Activated CD4-positive, alpha-beta T cell treated with anti-CD3 and anti-CD28 coated beads for 36 hours (primary cell): ENCODE measurements around the gene FMN1. TPM values are rescaled to one million over a fixed set of nuclear protein-coding genes. Genes with fewer than 3 reads are reported as not detected.

Experiments
- ATAC-seq: fragments of 200-7000 bp; cut with Tn5 transposase; one replicate; pipeline ENCODE4 v1.10.0; 2021; ENCODE audit warnings: mild to moderate bottlenecking, moderate library complexity
- CTCF ChIA-PET: fragments of 350-600 bp; sonication (Branson Sonifier 250); formaldehyde crosslinking; loops from one replicate; lab custom pipeline; 2021; ENCODE audit warnings: antibody characterized with exemption; lab: Charles Lee
- POLR2A ChIA-PET: fragments of 350-600 bp; sonication (Branson Sonifier 250); formaldehyde crosslinking; loops from one replicate; lab custom pipeline; 2021; ENCODE audit warnings: antibody characterized with exemption, inconsistent platforms; lab: Charles Lee
- DNase-seq: peaks from one replicate; pipeline ENCODE4 v3.0.0-alpha.2; 2020
- H3K27ac Mint-ChIP-seq: one replicate; pipeline ENCODE4 v1.8.0; 2021; ENCODE audit warnings: mixed read lengths
- H3K27me3 Mint-ChIP-seq: one replicate; pipeline ENCODE4 v1.8.0; 2021; ENCODE audit warnings: mixed read lengths
- H3K36me3 Mint-ChIP-seq: one replicate; pipeline ENCODE4 v1.8.0; 2021; ENCODE audit warnings: low read depth, mixed read lengths
- H3K4me1 Mint-ChIP-seq: one replicate; pipeline ENCODE4 v1.8.0; 2021; ENCODE audit warnings: mixed read lengths
- H3K4me3 Mint-ChIP-seq: one replicate; pipeline ENCODE4 v1.8.0; 2021; ENCODE audit warnings: mild to moderate bottlenecking, moderate library complexity, mixed read lengths
- H3K9me3 Mint-ChIP-seq: one replicate; pipeline ENCODE4 v1.8.0; 2021; ENCODE audit warnings: low read depth, mixed read lengths
- intact Hi-C, 2 experiments: fragments of 100-400 bp; cut with DNase I in 1 of 2; cut with micrococcal nuclease in 1 of 2; formaldehyde crosslinking; loops; one replicate each; pipeline versions ENCODE4 v1.14.2 to v1.15.1; 2022 to 2024; cut with DNase I, micrococcal nuclease
- total RNA-seq, 2 experiments: library from RNA; stranded (reverse); gene quantifications; one replicate each; pipeline ENCODE4 v1.2.3, GENCODE V29; 2021

FMN1 gene
- total RNA-seq, 2 experiments from 2014 or later, result 0.09 to 0.21 TPM

DNA sequence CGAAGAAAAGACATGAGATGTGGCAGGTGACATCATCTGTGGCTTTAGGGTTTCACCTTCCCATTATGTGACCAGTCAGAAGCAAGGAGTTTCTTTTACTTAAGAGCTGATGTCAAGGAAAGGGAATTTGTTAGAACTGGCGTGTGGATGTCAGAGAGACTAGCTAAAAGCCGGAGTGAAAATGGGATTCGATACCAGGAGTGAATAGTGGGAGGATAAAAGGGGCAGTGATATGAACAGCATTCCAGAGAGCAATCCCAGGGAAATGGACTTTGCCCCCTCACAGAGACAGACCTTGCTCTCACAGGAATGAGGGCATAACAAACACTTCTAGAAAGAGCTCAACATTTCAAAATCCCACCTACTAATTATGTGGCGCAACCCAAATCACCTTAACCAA is 5.9 kb upstream of the FMN1 start:
- H3K27me3 Mint-ChIP-seq, result peaks cover 7% of the 10 kb centered on the region
- peaks cover 28% of the 10 kb centered on the region for H3K4me1 Mint-ChIP-seq
- H3K27ac Mint-ChIP-seq, result no peak overlapping the region

GRCh38 chr15:33198541-33198940 is 4.0 kb upstream of the FMN1 start:
- no peak for DNase-seq
- no peak overlapping the region for H3K27ac Mint-ChIP-seq
- H3K27me3 Mint-ChIP-seq, result peaks cover 7% of the 10 kb centered on the region
- H3K4me1 Mint-ChIP-seq, result peaks cover 40% of the 10 kb centered on the region
- ChIA-PET CTCF (interaction anchor here (1.6 kb wide), 1 partner anchor 9 kb away, joined by 4 read pairs; no protein-coding TSS in a partner anchor), POLR2A (no interaction called here)
- no peaks in the 10 kb centered on the region for H3K9me3 Mint-ChIP-seq
- no peak for ATAC-seq
- H3K4me3 Mint-ChIP-seq, result no peak overlapping the region
- intact Hi-C loops, result no loop called here
- no peaks in the 10 kb centered on the region for H3K36me3 Mint-ChIP-seq

More for the DNA sequence above, 5.9 kb upstream of the FMN1 start:
- Mint-ChIP-seq H3K4me3 (no peak overlapping the region), H3K36me3 (no peaks in the 10 kb centered on the region), H3K9me3 (no peaks in the 10 kb centered on the region)
- no peak for ATAC-seq
- DNase-seq, result no peak
- ChIA-PET POLR2A (interaction anchor here (0.6 kb wide), 1 partner anchor 9 kb away, joined by 3 read pairs; no protein-coding TSS in a partner anchor), CTCF (interaction anchor here (0.6 to 1.8 kb wide), 7 partner anchors 8 to 113 kb away, joined by 3 to 6 read pairs (median 4); no protein-coding TSS in a partner anchor)
- intact Hi-C loops, result loop anchor here in 1 of 2 experiments (2.0 to 5.0 kb wide), 2 partner anchors 42 to 98 kb away; no protein-coding TSS in a partner anchor

DNA sequence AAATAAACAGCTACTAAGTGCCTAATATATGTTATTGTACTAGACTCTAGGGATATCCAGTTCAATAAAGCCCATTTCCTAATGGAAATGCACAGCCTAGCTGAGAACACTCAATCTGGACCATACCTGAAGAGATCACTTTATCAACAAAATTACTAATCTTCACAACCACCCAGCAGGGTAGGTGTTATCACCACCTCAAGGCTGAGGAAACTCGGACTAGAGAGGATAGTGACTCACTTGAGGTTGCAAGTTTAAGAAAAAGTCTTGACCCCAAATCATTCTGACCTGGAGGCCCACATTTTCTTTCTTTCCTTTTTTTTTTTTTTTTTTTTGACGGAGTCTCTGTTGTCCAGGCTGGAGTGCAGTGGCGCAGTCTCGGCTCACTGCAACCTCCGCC is 3.1 kb upstream of the FMN1 start:
- intact Hi-C loops, result no loop called here
- ChIA-PET POLR2A (no interaction called here), CTCF (interaction anchor here (0.9 kb wide), 1 partner anchor 95 kb away, joined by 3 read pairs; no protein-coding TSS in a partner anchor)
- H3K27me3 Mint-ChIP-seq, result peaks cover 13% of the 10 kb centered on the region
- peaks cover 38% of the 10 kb centered on the region for H3K4me1 Mint-ChIP-seq
- DNase-seq (no peak), ATAC-seq (no peak)
- H3K4me3 Mint-ChIP-seq, result no peak overlapping the region
- H3K36me3 Mint-ChIP-seq, result no peaks in the 10 kb centered on the region
- H3K9me3 Mint-ChIP-seq, result no peaks in the 10 kb centered on the region
- H3K27ac Mint-ChIP-seq, result no peak overlapping the region

- POLR2A ChIA-PET, result no interaction called here
- no peak for ATAC-seq
- Mint-ChIP-seq H3K27ac (no peak overlapping the region), H3K9me3 (no peaks in the 10 kb centered on the region), H3K36me3 (no peaks in the 10 kb centered on the region), H3K4me1 (peaks cover 27% of the 10 kb centered on the region), H3K4me3 (peak overlapping the region; percentile 65), H3K27me3 (peaks cover 20% of the 10 kb centered on the region)
- DNase-seq, result no peak
- CTCF ChIA-PET, result interaction anchor here (0.5 to 1.9 kb wide), 4 partner anchors 8 to 1151 kb away, joined by 3 to 5 read pairs (median 4); no protein-coding TSS in a partner anchor
- intact Hi-C loops, result loop anchor here (1.0 to 5.0 kb wide), 2 partner anchors 8 to 843 kb away; partner anchors contain the start of gene AVEN (in 1 of the 2)
Measured at GRCh38 chr15:33194237-33194636, 277 bp downstream of the FMN1 start.

GRCh38 chr15:33191591-33191990 is 2.9 kb downstream of the FMN1 start:
- ChIA-PET POLR2A (no interaction called here), CTCF (interaction anchor here (0.7 to 1.1 kb wide), 2 partner anchors 9 to 23 kb away, joined by 3 to 6 read pairs; no protein-coding TSS in a partner anchor)
- ATAC-seq, result no peak
- Mint-ChIP-seq H3K27me3 (peaks cover 22% of the 10 kb centered on the region), H3K27ac (no peak overlapping the region), H3K4me3 (no peak overlapping the region), H3K4me1 (peaks cover 27% of the 10 kb centered on the region), H3K9me3 (no peaks in the 10 kb centered on the region), H3K36me3 (no peaks in the 10 kb centered on the region)
- intact Hi-C loops, result loop anchor here in 1 of 2 experiments (5.0 kb wide), 1 partner anchor 846 kb away; the partner anchor contains the start of gene AVEN
- no peak for DNase-seq

GRCh38 chr15:33190539-33190938 is 4.0 kb downstream of the FMN1 start:
- ATAC-seq (peak; percentile 71), DNase-seq (peak; percentile 62)
- peak overlapping the region; percentile 58 for H3K27ac Mint-ChIP-seq
- H3K4me3 Mint-ChIP-seq, result no peak overlapping the region
- peaks cover 27% of the 10 kb centered on the region for H3K4me1 Mint-ChIP-seq
- CTCF ChIA-PET, result interaction anchor here (1.3 kb wide), 1 partner anchor 11 kb away, joined by 4 read pairs; no protein-coding TSS in a partner anchor
- no peaks in the 10 kb centered on the region for H3K9me3 Mint-ChIP-seq
- H3K27me3 Mint-ChIP-seq, result peaks cover 22% of the 10 kb centered on the region
- POLR2A ChIA-PET, result interaction anchor here (0.6 kb wide), 1 partner anchor 112 kb away, joined by 3 read pairs; no protein-coding TSS in a partner anchor
- intact Hi-C loops, result loop anchor here (1.0 to 5.0 kb wide), 2 partner anchors 11 to 847 kb away; partner anchors contain the start of gene AVEN (in 1 of the 2)
- H3K36me3 Mint-ChIP-seq, result no peaks in the 10 kb centered on the region

DNA sequence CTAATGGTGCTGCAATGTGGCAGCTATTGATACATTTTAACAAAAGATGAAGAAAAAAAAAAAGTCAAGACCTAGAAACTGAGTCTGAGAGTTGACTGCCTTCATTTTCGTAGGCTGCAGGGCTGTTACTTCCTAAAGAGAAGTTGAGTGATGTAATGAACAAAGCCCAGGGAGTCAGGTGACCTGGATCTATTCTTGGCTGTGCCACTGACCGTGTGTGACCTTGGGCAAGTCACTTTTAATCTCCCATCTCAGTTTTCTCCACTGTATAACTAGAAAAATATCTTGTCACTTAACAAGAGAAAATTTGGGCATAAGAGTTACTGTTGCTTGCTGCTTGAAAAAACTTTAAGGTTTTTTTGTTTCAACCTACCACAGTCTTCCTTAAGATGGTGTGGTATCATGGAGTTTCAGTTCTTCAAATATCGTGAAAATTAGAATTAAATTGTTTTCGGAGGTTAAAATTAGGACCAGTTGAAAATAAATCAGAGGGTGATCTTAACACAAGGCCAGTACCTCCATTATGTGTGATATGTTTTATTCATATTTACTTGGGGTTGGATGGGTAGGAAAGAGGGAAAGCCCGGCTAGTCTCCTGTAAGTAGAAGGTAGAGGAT is 5.8 kb downstream of the FMN1 start:
- Mint-ChIP-seq H3K4me3 (no peak overlapping the region), H3K36me3 (no peaks in the 10 kb centered on the region), H3K27me3 (peaks cover 20% of the 10 kb centered on the region), H3K9me3 (no peaks in the 10 kb centered on the region), H3K27ac (no peak overlapping the region), H3K4me1 (peaks cover 13% of the 10 kb centered on the region)
- intact Hi-C loops, result no loop called here
- ChIA-PET CTCF (interaction anchor here (1.2 kb wide), 1 partner anchor 13 kb away, joined by 4 read pairs; no protein-coding TSS in a partner anchor), POLR2A (no interaction called here)
- ATAC-seq (no peak), DNase-seq (no peak)

DNA sequence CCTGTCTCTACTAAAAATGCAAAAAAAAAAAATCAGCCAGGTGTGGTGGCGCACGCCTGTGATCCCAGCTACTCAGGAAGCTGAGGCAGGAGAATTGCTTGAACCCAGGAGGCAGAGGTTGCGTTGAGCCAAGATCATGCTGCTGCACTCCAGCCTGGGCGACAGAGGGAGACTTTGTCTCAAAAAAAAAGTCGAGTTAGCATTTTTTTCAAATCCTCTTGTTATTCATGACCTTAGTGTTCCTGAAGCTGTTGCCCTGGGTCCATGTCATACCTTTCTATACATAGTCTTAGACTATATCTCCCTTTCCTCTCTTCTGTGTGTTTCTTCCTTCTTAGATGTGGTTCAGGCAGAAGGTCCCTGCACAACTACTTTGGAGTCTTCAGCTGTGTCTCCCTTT is 6.4 kb downstream of the FMN1 start:
- intact Hi-C loops, result no loop called here
- no peak for DNase-seq
- no peak overlapping the region for H3K27ac Mint-ChIP-seq
- H3K9me3 Mint-ChIP-seq, result no peaks in the 10 kb centered on the region
- H3K4me1 Mint-ChIP-seq, result peaks cover 12% of the 10 kb centered on the region
- no peak overlapping the region for H3K4me3 Mint-ChIP-seq
- H3K27me3 Mint-ChIP-seq, result peaks cover 16% of the 10 kb centered on the region
- ChIA-PET CTCF (interaction anchor here (1.2 kb wide), 1 partner anchor 14 kb away, joined by 4 read pairs; no protein-coding TSS in a partner anchor), POLR2A (no interaction called here)
- no peak for ATAC-seq
- no peaks in the 10 kb centered on the region for H3K36me3 Mint-ChIP-seq

DNA sequence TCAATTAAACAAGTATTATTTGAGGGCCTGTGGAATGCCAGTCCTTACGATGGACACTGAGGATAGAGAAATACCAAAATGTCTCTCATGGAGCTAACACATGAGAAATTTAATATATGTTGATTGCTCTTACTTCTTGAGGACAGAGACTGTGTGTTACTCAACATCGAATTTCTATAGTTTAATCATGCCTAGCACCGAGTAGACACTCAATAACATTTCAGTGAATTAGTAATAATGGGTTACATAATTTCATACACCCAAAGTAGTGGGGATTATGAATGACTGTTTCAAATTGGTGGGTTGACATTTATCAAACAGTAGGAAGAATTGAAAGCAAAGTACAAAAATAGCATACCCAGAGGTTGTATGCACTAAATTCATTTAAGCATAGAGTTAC is 11.2 kb downstream of the FMN1 start:
- ChIA-PET POLR2A (no interaction called here), CTCF (interaction anchor here (0.9 kb wide), 1 partner anchor 31 kb away, joined by 3 read pairs; no protein-coding TSS in a partner anchor)
- no peaks in the 10 kb centered on the region for H3K4me1 Mint-ChIP-seq
- no peaks in the 10 kb centered on the region for H3K9me3 Mint-ChIP-seq
- no peak overlapping the region for H3K27ac Mint-ChIP-seq
- no peaks in the 10 kb centered on the region for H3K36me3 Mint-ChIP-seq
- intact Hi-C loops, result no loop called here
- H3K27me3 Mint-ChIP-seq, result peaks cover 3% of the 10 kb centered on the region
- DNase-seq (no peak), ATAC-seq (no peak)
- no peak overlapping the region for H3K4me3 Mint-ChIP-seq

DNA sequence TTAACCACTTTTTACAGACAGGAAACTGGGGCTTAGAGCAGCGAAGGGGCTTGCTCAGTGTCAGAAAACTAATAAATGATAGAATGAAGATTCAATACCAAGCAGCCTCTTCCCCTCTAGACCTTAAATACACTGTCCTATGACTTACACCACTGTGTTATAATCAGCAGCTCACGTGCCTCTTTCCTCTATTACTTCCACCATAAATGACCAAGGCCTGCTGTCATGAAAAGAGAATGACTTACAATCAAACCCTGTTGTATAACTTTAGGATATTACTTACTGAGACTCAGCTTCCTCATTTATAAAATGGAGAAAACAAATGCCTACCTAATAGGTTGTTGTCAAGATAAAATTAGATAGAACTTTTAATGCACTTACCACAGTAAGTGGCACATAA is 11.6 kb downstream of the FMN1 start:
- no peak for DNase-seq
- Mint-ChIP-seq H3K27ac (no peak overlapping the region), H3K9me3 (no peaks in the 10 kb centered on the region), H3K4me1 (no peaks in the 10 kb centered on the region), H3K36me3 (no peaks in the 10 kb centered on the region), H3K27me3 (peaks cover 3% of the 10 kb centered on the region), H3K4me3 (no peak overlapping the region)
- ChIA-PET POLR2A (no interaction called here), CTCF (interaction anchor here (0.9 kb wide), 1 partner anchor 32 kb away, joined by 3 read pairs; no protein-coding TSS in a partner anchor)
- intact Hi-C loops, result no loop called here
- no peak for ATAC-seq

DNA sequence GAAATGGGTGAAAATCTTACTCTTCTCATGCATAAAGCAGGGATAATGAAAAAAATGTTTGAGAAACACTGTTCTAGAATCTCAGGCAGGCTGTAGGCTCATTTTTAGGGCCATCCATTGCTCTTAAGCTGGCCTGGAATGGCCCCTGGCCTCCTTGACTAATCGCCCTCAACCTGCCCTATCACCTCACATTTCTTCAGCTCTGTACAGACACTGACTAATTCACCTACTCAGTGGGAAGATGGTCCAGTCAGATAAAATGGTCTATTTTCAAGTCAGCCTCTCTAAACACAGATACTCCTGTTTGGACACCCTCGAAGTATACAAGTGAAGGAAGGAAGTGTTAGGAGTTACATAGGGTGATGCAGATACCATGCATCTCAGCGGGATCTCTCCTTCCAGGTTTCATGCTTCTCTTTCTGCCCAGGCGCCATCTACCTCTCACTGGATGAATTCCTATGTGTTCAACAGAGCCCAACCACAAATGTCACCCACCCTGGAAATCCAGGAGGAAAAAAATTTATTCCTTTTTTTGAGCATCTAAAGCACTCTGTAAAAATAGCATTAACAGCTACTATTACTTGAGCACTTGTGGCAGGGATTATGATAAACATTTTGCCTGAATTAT is 12.1 kb downstream of the FMN1 start:
- ChIA-PET POLR2A (no interaction called here), CTCF (interaction anchor here (0.9 kb wide), 1 partner anchor 32 kb away, joined by 3 read pairs; no protein-coding TSS in a partner anchor)
- Mint-ChIP-seq H3K4me1 (no peaks in the 10 kb centered on the region), H3K27me3 (peaks cover 2% of the 10 kb centered on the region), H3K36me3 (no peaks in the 10 kb centered on the region), H3K9me3 (no peaks in the 10 kb centered on the region), H3K4me3 (no peak overlapping the region), H3K27ac (no peak overlapping the region)
- intact Hi-C loops, result no loop called here
- DNase-seq (no peak), ATAC-seq (peak; percentile 19)
